Germinal center (tissue), 1 donor: ENCODE data around the gene PITPNM3.

ENCODE experiments used
- DNase-seq: peaks from one replicate; pipeline ENCODE4 v3.0.0; 2012; ENCODE audit warnings: mixed read lengths, low spot score

The PITPNM3 gene

DNA sequence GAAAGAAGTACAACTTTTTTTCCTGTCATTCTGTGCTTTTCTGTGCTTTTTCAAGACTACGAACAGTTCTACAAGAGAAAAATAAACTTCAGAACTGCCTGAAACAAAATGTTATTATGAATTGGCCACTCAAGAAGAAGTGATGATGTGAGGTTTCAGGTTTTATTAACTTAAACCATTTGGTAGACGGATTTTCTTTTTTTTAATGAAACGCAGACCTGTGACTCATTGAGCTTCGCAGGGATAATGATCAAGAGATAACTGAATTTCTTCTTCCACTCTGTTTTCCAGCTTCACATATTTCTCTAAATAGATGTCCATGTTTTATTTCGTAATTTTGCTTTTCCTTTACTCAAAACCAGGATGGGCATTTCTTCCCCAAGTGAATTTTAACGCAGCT is 154.1 kb downstream of the PITPNM3 start:
- no peak for DNase-seq
